ENCODE results near the gene WDR82.

The WDR82 gene

DNA sequence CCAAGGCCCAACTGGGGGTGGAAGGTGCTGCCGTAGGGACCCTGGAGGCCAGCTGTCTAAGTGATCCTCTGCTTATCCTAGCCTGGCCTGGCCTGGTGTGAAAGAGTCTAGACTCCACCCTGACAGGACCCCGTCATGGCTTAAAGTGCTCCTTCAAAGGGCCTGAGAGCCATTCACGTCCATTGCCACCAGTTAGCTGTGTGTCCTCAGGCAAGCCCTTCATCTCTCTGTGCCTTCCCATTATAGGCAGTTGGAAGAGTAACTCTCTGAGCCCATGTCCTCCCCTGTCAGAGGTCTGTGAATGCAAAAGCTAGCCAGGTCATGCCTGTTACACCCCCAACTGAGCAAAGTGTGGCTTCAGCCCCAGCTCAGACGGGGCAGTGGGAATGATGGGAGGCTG is 28.5 kb upstream of the WDR82 start:
- DNase-seq = no peak

DNA sequence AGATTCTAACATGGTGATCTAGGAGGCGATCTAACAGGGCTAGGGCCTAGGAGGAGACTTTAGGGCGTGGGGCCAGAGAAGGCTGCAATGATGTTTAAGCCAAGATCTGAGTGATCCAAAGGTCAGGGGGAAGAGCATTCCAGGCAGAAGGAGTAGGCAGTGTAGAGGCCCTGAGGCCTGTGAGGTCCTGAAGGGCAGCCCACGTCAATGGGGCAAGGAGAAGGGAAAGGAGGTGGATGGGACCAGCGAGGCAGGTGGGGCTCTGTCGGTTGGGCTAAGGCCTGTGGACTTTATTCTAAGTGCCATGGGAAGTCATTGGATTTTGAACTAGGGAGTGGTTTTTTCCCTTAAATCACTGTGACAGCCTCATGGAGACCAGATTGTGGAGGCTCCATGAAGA is 27.5 kb upstream of the WDR82 start:
- no peak for DNase-seq

DNA sequence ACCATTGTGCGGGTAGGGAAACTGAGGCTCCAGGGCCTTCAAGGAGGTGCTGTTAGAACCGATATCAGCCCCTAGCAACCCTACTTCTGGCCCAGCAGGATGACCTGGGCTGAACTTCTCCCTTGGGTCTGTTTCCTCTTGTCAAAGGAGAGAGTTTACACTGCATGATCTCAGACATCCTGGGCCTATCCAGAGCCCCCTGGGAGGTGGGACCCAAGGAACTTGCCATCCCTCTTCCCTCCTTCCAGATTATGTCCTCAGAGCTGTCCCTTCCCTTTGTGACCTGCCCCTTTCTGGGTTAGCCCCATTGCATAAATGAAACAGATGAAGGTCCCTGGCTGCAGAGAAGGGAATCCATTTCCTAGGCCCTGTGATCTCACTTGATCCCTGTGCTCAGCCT is 25.4 kb upstream of the WDR82 start:
- no peak for DNase-seq

DNA sequence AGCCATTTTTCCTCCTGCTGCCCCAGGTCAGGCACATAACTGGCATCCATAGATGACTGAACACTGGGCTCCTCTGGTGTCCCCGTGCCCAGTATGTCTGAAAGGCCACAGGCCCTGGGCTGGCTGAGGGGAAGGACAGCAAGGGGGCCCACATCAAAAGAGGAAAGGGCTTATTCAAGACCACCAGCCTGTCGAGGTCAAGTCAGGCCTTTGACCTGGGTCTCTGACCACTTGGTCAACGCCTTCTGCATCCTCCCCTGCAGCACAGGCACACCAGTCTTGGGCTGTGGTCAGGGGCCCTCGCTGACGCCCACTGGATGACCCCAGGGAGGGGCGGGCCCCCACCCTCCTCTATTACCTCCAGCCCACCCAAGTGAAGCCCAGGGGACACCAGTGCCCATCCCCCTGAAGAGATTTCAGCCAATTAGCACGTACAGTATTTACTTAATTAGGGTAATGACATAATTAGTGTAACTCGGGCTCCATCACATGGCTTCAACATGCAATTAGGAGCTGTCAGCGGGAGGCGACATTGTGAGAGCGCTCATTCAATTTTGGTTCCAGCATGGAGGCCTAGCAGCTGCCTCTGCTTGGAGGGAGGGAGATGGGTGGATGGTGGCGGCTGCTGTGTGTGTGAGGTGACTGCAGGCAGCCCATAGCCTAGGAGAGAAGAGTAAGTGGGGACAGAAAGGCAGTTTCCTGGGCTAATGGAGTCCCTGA is 24.1 kb upstream of the WDR82 start:
- no peak for DNase-seq

DNA sequence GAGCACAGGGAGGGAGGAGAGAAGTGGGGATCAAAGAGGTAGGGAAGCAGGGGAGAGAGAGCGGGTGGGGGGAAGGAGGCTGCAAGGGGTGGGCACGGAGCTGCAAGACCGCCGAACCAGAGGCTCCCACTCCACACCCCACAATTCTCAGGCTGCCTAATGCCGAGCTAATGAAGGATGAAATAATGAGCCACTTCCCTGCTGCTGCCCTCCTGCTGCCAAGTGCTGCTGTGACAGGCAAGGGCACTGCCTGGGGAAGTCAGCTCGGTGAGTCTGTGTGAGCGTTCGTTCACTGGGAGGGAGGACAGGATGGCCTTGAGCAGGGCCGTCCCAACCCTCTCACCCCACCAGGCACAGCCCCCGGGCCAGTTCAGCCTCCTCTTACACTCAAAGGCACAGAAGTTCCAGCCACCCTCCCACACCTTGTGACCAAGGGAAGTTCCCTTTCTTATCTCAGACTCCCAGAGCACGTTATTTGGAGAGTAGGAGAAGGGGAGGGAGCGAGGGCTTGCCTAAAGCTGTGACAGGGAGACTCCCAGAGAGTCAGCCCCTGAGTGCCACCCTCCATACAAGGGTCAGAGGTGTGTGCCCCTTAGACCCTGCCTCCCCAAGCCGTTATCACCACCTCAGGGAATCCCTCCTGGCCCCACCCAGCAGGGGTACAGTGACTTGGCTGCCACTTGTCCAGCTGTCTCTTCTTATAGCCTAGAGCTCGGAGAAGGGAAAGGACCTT is 21.6 kb upstream of the WDR82 start:
- DNase-seq = no peak

DNA sequence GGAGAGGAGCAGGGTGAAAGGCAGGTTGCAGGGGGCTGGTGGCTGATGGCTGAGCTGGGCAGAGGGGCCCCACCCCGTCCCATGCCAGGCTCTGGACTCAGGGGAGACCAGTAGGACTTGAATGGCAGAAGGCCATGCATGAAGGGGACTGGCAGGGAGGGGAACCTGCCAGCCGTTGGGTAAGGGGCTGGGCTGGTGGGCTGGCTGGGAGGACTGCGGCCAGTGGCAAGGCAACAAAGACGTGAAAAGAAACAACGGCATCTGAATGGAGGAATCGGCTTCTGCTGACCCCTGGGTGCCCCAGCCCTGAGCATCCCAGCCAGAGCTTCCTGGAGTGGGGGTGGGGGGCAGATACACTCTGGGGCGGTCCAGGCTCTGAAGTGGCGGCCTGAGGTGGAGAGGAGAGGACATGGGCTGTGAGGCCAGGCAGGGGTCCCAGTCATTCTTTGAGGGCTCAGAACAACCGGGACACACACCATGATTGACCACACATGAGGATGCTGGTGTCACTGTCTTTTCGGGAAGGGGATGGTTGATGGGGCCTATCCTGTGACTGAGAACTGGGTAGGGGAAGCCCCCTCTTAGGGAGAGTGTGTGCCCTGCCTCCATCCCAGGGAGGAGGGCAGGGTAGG is 20.9 kb upstream of the WDR82 start:
- no peak for DNase-seq

DNA sequence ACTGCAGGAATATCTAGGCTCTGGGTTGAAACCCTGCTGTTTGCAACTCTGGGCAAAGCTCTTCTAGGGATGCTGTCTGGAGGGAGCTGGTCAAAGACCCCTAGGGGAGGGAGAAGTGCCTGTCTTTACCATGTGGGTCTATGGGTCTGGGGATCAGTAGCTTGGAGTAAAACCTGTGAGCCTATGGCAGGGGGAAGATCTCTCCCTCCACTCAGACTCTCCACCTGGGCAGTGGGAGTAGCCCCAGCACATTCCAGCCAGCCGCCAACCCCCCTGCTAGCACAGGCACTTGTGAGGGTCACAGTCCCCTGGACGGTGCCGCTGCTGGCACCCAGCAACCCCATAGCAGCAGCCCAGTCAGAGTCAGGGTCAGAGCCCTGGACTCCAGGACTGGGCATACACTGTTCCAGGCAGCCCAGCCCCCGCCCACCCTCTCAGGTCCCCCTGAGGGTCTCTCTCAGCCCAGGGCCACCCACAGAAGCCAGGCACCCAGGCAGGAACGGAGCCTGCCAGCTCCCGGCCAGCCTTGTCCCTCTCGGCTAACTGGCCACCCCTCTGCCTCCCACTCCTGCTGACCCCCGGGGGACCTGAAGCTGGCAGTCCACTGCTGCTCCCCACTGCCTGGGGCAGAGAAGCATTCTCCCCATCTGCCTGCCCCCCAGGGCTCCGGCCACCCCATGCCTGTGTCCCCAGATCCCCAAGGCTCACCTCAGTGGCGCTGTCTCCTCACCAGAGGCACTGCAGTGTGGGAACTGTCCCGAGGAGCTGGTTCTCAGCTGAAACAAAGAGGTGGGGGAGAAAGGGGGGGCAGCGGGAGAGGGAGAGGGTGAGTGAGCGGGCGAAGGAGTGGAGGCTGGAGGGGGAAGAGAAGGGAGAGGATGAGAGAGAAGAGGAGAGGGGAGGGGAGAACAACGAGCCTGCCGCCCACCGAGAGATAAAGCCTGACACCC is 20.0 kb upstream of the WDR82 start:
- no peak for DNase-seq

DNA sequence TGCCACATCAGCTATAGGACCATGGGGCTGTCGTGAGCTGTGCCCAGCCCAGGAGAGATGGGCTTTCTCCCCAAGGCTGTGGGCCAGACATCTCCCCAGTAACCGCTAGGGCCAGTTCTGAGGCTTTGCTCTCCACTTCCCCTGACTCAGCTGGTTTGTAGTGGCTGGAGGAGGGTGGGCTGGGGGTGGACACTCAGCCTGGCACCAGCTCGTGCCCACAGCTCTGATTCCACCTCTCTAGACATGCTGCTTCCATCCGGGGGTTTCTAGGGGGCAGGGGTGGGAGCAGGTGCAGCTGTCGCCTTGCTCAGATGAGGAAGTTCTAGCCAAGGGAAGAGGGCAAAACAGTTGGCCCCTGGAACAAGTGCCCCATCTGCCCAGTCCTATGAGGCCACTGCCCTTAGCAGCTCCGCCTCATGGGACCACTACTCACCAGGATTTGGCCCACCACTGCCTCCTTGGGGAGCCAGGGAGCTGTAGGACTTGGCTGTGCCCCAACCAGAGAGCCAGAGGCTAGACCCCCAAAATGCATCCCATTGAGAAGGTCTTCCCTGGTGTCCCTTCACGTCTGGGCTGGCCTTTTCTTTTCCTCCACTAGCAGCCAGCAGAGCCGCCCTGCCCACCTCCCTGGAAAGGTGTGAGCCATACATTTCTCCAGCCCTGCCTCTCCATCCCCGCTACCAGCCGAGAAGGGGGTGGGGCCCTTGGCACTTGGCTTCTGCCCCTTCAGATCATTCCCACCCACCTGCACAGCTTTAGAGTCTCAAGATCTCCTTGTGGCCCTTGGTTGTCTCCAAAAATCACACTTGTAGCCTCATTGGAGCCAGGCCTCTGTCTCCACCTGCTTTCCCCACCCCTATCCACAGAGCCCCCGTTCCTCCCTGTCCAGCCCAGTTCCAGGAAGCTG is 19.0 kb upstream of the WDR82 start:
- no peak for DNase-seq

DNA sequence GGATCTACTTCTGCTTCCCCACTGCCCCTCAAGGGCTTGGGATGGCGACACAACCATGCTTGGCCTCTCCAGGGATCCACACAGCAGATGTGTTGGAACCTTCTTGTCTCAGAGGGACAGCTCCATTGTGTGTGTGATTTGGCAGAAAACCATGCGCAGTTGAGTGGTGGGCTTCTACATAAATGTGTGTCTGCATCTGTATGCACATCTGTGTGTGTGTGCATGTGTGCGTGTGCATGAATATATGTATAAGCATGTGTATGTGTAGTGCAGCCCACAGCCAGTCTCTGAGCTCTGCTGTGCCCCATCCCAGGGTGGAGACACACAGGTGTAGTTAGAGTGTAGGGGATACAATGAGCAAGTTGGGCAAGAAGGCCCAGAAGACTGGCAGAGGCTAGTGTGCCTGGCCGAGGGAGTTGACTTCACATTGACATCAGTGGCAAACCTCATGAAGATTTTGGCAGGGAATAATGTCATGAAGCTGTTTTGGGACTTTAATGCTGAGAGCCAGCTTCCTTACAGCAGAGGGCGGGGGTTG is 17.3 kb upstream of the WDR82 start:
- no peak for DNase-seq

DNA sequence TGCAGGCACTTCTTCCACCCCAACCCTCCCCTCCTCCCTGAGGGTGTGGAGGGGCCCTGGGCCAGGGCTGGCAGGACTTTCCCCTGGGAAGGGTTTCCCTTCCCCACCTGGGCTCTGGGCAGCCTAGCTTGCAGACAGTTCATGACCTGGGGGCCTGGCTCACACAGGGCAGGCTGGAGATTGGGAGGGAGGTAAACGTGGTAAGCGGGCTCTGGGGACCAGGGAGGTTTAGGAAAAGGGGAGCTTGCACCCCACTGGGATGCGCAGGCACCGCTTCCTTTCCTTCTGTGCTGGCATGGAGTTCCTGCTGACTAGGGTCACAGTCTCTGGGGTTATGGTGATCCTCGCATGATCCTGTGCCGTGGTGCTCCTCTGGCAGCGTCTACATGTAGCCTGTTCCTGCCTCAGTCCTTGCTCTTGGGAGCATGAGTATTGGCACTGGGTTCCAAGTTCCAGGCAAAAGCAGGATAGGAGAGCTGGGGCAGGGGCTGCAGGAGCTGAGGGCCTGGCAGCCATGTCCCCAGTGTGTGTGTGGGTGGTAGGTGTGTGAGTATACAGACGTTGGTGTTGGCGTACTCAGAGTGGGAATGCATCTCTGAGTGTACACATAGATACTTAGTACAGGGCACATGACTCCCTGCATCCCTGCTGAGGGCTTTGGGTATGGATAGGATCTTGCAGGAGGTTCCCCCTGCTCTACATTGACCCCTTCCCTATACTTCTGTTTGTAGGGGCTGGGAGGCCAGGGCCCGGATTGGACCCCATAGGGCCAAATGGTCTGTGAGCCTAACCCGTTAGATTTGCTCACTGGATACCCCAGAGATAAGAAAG is 16.1 kb upstream of the WDR82 start:
- DNase-seq = no peak

DNA sequence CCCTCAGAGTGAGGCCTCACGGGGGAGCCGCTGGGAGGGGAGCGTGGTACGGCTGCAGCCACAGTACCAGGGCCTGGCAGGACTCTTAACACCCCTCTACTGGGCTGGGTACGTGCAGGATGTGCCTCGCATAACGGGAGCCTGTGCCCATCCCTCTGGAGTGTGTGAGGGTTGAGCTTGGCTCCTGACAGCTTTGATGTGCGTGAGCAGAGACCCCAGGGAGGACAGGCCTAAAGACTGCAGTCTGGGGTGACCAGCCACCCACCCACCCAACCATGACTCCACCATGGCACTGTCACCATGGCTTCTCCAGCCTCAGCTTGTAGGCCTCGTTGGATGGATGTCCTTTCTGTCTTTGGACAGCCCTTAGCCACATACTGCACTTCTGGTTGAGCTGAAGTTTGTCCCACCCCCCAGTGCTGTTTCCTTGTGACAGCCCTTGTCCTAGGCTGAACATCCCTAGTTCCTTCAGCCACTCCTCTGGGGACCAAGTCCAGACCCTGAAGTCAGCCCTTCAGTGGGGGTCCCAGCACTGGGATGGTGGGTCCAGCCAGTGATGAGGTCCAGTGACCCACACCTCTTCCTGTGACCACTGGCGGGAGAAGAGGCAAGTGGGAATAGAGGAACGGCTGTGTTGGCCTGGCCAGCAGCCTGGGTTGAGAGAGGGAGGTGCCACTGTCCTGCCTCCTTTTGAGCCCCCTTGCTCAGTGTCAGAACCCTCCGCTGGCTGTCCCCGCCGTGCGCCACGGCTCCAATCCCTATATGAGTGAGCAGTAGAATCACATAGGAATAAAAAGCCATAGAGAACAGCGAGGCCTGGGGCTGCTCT is 15.3 kb upstream of the WDR82 start:
- DNase-seq = no peak

DNA sequence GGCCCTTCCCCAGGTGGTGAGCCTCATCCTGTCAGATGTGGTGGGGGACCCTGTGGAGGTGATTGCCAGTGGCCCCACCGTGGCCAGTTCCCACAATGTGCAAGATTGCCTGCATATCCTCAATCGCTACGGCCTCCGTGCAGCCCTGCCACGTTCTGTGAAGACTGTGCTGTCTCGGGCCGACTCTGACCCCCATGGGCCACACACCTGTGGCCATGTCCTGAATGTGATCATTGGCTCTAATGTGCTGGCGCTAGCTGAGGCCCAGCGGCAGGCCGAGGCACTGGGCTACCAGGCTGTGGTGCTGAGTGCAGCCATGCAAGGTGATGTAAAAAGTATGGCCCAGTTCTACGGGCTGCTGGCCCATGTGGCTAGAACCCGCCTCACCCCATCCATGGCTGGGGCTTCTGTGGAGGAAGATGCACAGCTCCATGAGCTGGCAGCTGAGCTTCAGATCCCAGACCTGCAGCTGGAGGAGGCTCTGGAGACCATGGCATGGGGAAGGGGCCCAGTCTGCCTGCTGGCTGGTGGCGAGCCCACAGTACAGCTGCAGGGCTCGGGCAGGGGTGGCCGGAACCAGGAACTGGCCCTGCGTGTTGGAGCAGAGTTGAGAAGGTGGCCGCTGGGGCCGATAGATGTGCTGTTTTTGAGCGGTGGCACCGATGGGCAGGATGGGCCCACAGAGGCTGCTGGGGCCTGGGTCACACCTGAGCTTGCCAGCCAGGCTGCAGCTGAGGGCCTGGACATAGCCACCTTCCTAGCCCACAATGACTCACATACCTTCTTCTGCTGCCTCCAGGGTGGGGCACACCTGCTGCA is 14.0 kb upstream of the WDR82 start:
- DNase-seq = no peak

DNA sequence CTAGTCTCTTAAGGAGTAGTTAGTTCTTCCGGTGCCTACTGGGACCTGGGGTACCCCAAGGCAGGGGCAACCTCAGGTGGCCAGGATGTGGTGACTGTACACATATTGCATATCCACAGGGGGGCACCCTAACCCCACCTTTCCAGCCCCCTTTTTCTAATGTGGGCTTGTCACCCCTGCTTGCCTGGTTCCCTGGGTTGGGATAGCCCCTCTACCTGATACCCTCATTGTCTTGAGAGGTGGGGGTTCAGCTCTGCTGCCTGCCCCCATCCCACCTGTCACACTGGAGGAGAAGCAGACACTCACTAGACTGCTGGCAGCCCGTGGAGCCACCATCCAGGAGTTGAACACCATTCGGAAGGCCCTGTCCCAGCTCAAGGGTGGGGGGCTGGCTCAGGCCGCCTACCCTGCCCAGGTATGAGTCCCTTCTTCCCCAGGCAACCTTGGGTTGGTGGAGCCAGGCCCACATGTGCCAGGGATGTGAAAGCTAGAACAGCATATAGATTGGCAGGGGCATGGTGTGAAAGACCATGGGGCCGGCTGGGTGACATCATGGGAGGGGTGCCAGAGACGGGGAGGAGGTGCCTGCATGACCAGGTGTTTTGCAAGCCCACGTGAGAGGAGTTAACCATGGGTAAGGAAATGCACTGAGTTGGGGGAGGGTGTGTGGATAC is 13.2 kb upstream of the WDR82 start:
- DNase-seq = peak; percentile 39

DNA sequence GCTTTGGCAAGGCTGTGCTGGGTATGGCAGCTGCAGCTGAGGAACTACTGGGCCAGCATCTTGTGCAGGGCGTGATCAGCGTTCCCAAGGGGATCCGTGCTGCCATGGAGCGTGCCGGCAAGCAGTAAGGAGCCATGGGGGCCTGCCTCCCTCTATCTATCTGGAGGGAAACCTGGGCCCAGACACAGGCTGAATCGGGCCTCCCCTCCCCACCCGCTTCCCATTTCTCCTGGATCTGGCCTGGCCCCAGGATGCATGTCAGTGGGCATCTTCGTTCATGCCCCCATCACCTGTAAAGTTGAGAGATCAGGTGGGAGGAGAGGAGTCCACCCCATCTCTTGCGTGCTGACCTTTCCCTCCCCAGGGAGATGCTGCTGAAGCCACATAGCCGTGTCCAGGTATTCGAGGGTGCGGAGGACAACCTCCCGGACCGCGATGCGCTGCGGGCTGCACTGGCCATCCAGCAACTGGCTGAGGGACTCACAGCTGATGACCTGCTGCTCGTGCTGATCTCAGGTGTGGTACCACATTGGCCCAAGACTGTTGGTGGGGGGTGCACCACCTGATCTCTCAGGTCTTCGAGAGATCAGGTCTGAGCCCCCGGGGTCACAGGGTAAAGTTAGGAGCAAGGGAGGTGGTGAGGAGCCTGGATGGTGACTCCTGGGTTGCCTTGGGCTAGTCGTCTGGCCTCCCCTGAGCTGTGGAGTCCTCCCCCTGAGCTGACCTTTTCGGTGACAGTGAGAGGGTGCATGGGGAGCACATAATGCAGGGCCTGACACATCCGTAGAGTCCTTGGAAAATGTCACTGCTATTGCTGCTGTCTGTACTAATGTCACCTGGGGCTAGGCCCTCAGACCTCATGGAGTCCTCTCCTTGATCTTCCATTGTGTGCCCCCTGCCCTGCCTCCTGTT is 12.4 kb upstream of the WDR82 start:
- DNase-seq = no peak

DNA sequence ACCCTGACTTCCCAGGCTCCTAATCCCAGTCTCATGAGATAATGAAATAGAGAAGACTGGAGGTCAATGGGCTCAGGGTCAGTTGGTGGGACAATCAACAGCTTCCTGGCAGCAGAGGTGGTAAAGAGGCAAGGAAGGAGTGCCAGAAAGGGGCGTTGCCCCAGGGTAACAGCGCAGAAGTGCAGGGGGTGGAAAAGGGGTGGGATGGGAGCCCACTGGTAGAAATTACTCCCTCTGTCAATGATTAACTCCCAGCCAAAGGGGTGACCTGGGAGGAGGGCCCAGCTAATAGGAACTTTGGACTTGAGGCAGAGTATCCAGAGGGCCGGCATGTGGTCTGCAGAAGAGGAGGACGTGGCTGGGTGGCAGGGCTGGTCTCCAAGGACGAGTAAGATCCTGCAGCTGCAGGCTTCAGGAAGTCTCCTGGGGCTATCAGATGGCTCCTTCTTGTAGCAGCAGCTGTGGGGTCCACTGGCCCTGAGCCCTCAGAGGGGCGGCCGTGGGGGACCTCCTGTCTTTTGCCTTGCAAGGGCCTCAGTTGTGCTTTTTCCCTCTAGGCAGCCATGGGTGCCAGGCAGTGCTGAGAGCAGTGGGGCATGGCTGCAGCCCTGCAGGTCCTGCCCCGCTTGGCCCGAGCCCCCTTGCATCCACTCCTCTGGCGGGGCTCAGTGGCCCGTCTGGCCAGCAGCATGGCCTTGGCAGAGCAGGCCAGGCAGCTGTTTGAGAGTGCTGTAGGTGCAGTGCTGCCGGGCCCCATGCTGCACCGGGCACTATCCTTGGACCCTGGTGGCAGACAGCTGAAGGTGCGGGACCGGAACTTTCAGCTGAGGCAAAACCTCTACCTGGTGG is 11.5 kb upstream of the WDR82 start:
- DNase-seq = no peak

DNA sequence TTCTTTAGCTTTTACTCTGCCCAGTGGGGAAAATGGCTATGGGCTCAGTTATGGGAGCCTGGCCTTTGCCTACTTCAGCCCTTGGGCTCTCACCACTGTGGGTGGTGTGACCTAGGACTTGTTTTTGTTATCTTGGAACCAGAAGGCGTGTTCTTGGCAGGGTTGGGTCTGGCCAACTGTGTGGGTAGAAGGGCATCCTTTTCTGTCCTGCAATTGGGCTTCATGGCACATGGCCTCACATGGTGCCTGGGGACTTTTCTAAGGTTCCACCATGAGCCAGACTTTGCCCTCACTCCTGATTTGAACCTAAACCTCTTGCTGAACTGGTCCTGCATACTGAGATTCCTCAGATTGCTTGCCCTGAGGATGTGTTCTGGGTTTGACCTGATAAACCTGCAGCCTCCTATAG is 10.9 kb upstream of the WDR82 start:
- DNase-seq = no peak

Measured in stimulated activated CD4-positive, alpha-beta T cell treated with anti-CD3 and anti-CD28 coated beads, Interleukin-4, amount 100 ng/mL, for 1 hour (primary cell).